Measurements from ENCODE around the gene NCBP2L. TPM values are rescaled to one million over a fixed set of nuclear protein-coding genes. Genes with fewer than 3 reads are reported as not detected.
"Not testable (repeated sequence)": the region's sequence is repeated elsewhere in the genome, so short reads cannot be mapped to it uniquely, and the experiment has no call there.

Gene NCBP2L
- total RNA-seq, 1 donor from 2014 or later, result not detected

- FAIRE-seq (no peak), DNase-seq (ENCODE audit: low spot score in 2 of 2) (no peak)
Measured at GRCh38 chrX:107780525-107780924, 3.0 kb downstream of the NCBP2L start.

GRCh38 chrX:107787827-107788226 is 10.3 kb downstream of the NCBP2L start:
- DNase-seq (ENCODE audit: low spot score in 2 of 2), result no peak
- FAIRE-seq, result no peak

GRCh38 chrX:107804427-107804826 is 26.9 kb downstream of the NCBP2L start:
- FAIRE-seq, result no peak

GRCh38 chrX:107805179-107805578 is 27.6 kb downstream of the NCBP2L start:
- FAIRE-seq, result no peak
- DNase-seq (ENCODE audit: low spot score in 2 of 2), result no peak

More at GRCh38 chrX:107804427-107804826, 26.9 kb downstream of the NCBP2L start:
- DNase-seq (ENCODE audit: low spot score in 2 of 2), result no peak

DNA sequence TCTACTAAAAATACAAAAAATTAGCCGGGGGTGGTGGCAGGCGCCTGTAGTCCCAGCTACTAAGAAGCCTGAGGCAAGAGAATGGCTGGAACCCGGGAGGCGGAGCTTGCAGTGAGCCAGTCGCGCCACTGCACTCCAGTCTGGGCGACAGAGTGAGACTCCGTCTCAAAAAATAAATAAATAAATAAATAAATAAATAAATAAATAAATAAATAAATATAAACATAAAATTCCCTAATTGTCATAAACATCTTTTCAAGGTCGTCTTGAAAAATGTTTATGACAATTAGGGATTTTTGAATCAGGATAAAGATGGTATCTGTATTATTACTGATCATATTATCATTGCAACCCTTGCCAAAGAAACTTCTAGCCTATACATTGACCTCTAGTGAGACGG is 32.5 kb downstream of the NCBP2L start:
- not testable (repeated sequence) for DNase-seq (ENCODE audit: low spot score in 2 of 2); FAIRE-seq

DNA sequence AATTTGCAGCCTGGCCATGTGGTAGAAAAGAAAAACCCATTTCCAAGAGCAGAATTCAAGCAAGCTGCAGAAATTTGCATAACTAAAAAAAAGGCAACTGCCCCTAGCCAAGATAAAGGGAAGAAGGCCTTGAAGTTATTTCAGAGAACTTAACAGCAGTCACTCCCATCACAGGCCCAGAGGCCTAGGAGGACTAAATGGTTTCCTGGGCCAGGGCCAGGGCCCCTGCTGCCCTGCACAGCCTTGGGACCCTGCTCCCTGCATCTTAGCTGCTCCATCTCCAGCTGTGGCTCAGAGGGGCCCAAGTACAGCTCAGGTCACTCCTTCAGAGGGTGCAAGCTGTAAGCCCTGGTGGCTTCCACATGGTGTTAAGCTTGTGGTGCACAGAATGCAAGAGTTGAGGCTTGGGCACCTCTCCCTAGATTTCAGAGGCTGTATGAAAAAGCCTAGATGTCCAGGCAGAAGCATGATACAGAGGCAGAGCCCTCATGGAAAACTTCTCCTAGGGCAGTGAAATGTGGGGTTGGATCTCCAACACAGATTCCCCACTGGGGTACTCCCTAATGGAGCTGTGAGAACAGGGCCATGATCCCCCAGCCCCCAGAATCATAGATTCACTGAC is 41.5 kb downstream of the NCBP2L start:
- FAIRE-seq (no peak), DNase-seq (ENCODE audit: low spot score in 2 of 2) (no peak)

DNA sequence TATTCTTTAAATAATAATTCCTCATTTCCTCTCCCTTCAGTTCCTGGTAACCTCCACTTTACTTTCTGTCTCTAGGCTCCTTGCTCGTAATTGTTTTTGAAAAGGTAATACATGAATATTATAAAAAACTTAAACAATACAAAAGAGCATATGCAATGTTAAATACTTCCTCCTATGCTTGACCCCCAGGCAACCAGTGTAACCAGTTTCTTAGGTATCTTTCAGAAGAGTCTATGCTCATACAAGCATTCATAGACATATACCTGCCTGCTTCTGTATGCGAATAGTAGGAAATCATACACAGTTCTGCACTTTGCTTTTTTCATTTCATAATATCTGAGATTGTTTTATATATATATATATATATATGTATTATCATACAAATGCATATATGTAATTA is 45.5 kb downstream of the NCBP2L start:
- DNase-seq (ENCODE audit: low spot score in 2 of 2), result no peak
- no peak for FAIRE-seq

- DNase-seq (ENCODE audit: low spot score in 2 of 2) (no peak), FAIRE-seq (no peak)
Measured at GRCh38 chrX:107823456-107823855, 45.9 kb downstream of the NCBP2L start.

DNA sequence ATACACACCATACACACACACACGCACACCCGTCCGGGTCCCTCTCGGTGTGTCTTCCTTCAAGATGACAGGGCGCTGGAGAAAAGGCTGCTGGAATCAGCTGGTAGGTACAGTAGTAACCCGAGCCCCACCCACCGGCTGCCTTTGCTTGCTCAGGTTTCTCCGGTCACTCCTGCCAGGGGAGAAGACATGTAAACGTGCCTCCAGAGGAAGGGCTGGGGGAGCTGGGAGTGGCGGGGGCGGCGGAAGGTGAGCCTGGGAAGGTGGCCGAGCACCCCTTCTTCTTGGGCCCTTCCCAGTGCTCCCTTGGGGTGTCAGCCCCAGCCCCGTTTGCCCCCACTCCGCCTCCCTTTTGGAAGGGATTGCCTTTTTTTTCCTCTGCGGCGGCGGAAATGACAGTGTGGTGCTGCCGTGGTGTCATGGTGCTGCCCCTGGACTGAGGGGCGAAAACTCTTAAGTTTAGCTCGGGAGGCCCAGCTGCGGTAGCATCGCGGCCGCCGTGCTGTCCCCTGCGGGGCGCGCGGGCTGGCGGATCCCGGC is 48.2 kb downstream of the NCBP2L start, which contains the start of gene MID2:
MID2 (plus strand) TSS at position 169 of the 540 bp plus-strand sequence. CDS start 561 bp downstream, outside the sequence.
- FAIRE-seq (no peak), DNase-seq (ENCODE audit: low spot score in 2 of 2) (peak in 1 of 2 donors; percentile 8)

DNA sequence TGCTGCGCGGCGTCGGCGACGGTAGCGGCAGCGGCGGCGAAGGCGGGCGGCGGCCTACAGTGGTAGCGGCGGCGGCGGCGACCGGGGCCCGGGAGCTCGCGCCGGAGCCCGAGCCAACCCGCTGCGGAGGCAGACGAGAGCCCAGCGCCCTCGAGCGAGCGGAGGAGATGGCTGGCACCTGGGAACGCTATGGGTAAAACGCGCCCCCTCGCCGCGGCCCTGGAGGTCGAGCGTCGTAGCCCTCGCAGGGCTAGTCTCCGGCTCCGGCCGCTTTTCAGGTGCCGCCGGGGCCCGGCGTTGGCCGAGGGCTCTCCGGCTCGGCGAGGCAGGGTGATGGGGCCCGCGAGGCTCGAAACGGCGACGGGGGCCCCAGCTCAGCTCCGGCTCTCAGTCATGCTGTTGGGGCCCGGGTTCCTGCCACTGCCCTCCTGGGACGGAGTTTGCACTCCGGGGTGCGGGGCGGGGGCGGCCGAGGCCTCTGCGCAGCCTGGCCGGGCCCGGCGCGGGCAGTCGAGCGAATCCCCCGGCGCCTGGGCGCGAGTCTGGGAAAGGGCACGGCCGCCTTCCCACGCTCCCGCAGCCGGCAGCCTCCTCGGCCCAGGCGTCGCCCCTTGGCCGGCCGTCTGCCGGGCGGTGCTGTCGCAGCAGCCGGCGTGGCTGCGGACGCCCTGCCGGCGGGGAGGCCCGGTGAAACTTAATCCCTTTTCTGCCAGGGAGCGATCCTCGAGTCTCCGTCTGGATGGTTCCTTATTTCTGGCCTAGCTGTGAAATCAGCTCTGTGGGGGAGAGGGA is 48.9 kb downstream of the NCBP2L start:
- DNase-seq (ENCODE audit: low spot score in 2 of 2) (peak; percentile 22 to 44), FAIRE-seq (no peak)

DNA sequence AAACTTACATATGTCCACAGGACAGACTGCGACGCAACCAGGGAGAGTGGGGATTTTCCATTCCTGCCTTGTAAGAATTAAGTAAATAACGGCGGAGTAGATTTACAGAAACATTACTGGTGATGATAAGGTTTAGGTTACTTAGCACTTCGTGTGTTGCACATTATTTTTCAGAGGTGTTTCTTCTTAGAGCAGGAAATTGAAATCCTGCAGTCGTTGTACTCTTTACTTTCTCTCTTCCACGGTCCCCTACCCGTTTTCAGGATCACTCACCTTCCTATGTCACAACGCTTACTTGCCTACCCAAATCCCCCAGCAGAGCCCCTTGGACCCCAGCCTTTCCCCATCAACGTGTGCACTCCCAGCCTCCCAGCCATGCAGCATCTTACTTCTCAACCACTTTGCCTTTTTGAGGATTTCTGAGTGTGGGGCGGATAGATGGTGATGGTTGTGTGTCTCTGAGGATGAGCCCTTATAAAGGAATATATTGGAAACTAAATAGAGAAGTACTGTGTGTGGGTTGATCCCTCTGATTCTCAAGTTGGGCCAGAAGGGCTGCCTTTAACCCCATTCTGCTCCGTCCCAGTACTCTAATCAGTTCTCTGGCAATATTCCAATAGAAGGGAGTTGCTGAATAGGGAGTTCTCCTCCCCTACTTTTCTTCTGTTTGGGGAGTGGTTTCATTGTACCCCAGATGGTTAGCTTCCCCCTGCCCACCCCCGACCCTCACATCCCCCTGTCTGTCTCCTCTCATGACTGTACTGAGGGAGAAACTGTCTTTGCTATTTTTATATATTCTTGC is 49.7 kb downstream of the NCBP2L start:
- FAIRE-seq (no peak), DNase-seq (ENCODE audit: low spot score in 2 of 2) (no peak)

DNA sequence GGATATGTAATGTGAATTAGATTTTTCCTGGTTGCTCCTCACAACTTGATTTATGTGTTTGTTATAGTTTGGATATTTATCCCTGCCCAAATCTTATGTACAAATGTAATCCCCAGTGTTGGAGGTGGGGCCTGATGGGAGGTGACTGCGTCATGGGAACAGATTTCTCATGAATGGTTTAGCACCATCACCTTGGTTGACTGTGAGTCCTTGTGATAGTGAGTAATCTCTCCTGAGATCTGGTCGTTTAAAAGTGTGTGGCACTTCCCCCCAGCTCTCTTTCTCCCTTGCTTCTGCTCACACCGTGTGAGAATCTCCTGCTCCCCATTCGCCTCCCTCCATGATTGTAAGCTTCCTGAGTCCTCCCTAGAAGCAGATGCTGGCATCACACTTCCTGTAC is 50.3 kb downstream of the NCBP2L start:
- no peak for FAIRE-seq

GRCh38 chrX:107829878-107830277 is 52.3 kb downstream of the NCBP2L start:
- FAIRE-seq, result no peak
- no peak for DNase-seq (ENCODE audit: low spot score in 2 of 2)

More for the DNA sequence above, 50.3 kb downstream of the NCBP2L start:
- DNase-seq (ENCODE audit: low spot score in 2 of 2), result no peak

DNA sequence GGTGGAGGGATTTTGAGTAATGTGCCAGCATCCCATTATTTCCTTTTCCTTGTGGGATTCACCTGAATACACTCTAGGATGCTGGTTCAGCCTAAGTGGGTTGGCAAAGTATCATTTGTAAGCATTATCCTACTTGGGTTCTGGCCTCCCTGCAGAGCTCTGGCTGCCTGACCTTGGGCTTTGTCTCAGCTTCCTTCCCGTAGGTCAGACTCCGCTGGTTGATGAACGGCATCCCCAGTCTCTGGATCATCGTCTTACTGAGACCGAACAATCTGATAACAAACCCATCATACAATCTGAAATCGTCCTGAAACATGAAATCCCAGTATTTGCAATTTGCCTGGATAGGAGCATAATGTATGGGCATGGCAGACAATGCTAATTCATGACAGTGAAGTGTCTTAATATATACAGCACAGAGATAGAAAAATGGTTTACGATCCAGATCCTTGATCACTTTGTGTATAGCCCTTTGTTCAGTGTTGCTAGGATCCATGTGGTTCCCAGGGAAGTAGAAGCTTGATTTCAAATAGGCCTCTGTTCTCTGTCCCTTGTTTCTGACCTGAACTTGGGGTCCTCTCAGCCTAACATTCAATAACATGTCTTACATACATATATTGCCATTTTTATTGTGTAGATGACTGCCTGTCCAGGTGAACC is 53.7 kb downstream of the NCBP2L start:
- DNase-seq (ENCODE audit: low spot score in 2 of 2) (no peak), FAIRE-seq (no peak)

- FAIRE-seq (no peak), DNase-seq (ENCODE audit: low spot score in 2 of 2) (no peak)
Measured at GRCh38 chrX:107834275-107835201, 57.0 kb downstream of the NCBP2L start.

- no peak for FAIRE-seq
- DNase-seq (ENCODE audit: low spot score in 2 of 2), result no peak
Measured at GRCh38 chrX:107836958-107837357, 59.4 kb downstream of the NCBP2L start.

DNA sequence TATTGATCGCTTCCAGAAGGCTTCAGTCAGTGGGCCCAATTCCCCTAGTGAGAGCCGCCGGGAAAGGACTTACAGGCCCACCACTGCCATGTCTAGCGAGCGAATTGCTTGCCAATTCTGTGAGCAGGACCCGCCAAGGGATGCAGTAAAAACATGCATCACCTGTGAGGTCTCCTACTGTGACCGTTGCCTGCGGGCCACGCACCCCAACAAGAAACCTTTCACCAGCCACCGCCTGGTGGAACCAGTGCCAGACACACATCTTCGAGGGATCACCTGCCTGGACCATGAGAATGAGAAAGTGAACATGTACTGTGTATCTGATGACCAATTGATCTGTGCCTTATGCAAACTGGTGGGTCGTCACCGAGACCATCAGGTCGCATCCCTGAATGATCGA is 63.4 kb downstream of the NCBP2L start:
- no peak for DNase-seq (ENCODE audit: low spot score in 2 of 2)
- FAIRE-seq, result no peak

- DNase-seq (ENCODE audit: low spot score in 2 of 2), result no peak
- no peak for FAIRE-seq
Measured at GRCh38 chrX:107842715-107843400, 65.3 kb downstream of the NCBP2L start.

All from frontal cortex (tissue), 4 donors.